ENCODE data around the gene UBQLN3.

Gene UBQLN3

DNA sequence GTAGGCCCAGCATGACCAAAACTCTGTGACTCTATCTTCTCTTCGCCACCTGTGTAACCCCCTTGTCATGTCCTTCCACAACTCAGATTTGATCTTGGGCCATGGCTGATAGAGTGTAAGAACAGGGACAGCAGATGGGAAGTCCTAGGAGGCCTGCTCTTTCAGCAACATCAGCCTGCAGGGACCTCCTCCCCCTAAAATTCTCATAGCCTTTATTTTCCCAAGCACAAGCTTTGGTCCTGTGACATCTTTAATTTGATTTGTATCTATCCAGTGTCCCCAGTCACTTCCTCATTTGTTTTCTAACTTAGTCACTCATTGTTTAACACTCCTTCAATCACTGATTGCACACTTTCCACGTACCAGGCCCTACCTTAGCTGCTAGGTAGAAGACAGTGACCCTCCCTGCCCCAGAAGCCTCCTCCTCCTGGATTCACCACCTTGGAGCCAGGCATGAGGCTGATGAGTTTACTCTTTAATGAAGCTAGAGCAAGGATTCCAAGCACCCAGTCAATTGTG lies 5.3 kb downstream of the UBQLN3 start:
- DNase-seq: no peak

DNA sequence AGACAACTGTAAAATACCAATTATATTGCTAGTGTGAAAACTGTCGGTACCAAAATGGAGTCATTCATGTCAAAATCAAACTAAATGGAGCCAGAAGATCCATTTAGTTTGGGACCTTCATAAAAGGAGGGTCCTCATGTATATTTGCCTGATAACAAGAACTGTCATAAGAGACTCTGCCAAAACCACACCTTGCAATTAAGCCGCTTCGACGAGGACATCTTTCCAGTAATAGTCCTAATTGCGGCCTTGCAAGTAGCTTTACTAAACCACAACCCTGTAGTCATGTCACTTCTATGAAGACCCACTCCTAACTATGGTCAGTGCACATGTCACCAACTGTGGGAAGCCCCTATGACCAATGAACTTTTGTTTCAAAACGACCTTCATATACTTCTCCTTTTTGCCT lies 9.4 kb downstream of the UBQLN3 start:
- no peak for DNase-seq

DNA sequence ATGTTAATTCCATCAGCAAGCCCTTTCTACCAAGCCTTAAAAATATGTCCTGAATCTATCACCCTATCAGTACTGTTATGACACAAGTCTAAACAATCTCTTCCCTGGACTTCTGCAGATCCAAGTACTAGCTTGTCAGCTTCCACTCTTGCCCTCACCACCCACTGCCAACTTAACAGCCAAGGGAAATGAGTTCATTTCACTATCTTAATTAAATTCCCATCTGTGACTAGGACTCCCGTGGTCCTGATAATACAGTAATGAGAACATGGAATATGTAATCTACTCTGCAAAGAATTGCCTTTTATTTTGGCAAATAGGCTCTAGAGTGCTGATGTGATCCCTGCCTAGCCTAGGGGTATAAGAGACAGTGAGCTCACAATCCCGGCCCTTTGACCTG lies 10.1 kb downstream of the UBQLN3 start:
- no peak for DNase-seq

DNA sequence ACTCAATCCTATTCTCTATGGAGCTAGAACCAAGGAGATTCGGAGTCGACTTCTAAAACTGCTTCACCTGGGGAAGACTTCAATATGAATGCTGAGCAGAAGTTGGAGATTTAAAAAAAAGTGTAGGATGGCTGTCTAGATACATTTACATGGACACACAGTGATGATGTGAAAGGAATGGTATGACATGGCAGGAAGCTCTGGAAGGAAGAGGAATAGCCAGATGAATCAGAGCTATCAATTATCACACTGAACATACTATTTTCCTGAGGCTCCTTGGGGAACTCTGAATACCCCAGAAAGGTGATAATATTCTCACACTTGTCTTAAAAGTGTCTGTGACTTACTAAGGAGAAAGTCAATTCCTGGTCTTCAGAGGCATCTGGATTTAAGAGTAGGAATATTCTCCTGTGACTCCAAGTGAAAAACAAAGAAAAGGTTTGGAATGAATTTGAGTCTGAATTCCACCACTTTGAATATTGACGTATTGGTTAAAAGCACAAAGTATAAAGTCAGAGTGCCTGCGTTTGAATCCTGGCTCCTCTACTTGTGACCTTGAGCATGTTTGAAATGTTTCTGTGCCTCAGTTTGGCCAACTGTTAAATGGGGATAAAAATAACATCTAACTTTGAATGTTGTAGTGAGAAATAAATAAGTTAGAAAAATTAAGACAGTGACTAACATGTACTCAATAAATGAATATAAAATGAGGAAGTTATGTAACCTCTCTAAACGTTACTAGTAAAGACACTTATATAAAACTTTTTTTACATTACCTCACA lies 20.0 kb downstream of the UBQLN3 start:
- DNase-seq: no peak

DNA sequence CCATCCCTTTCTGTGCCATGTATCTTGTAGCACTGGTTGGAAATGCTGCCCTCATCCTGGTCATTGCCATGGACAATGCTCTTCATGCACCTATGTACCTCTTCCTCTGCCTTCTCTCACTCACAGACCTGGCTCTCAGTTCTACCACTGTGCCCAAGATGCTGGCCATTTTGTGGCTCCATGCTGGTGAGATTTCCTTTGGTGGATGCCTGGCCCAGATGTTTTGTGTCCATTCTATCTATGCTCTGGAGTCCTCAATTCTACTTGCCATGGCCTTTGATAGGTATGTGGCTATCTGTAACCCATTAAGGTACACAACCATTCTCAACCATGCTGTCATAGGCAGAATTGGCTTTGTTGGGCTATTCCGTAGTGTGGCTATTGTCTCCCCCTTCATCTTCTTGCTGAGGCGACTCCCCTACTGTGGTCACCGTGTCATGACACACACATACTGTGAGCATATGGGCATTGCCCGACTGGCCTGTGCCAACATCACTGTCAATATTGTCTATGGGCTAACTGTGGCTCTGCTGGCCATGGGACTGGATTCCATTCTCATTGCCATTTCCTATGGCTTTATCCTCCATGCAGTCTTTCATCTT lies 20.9 kb downstream of the UBQLN3 start:
- no peak for DNase-seq

DNA sequence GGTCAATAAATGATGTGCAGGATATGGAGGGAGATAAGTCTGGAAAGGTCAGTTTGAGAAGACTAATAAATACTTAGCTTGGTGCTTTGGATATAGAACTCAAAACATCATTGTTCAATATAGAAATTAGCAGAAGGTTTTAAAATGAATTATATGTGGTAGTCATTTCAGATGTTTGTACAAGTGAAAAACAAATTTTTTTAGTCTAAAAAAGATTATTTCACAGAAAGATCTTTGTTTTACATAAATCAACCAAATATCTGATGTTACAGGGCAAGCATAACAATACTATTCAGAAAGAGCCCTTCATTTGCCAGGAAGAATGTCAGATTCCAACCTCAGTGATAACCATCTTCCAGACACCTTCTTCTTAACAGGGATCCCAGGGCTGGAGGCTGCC lies 21.4 kb downstream of the UBQLN3 start, which contains the start of gene OR52D1:
Gene OR52D1 (plus strand): TSS at position 301 of the 400 bp plus-strand sequence. CDS start 22 bp downstream, at position 323.
- no peak for DNase-seq

DNA sequence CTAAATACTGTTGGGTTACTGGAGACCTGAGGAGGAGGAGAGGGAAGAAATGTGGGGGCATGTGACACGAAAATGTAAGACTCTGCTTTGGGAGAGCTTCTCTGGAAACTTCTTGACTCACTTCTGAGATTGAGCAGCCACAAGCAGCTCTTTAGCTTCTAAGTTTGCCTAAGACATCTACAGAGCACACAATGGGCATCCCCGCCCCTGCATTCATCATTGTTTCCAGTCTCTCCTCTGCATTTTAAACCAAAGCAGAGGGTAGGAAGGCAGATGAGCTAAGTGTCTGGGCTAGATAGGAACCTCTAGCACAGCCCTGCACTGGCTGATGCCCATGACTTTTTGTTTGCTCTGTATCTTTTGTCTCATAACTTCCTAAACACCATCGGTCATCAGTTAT lies 23.3 kb downstream of the UBQLN3 start:
- DNase-seq: no peak

DNA sequence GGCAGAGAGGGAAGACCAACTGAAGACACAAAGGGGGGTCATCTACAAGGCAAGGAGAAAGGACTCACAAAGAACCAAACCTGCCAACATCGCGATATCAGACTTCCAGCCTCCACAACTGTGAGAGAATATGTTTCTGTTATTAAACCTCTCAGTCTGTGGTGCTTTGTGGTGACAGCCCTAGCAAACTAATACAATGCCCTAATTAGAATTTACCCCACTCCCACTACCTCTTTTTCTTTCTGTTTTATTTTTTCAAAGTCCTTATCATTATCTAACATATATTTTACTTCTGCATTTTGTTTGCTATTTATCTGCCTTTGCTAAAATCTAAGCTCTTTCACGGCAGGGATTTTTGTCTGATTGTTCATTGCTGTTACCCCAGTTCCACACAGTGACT lies 23.8 kb downstream of the UBQLN3 start:
- DNase-seq: no peak

DNA sequence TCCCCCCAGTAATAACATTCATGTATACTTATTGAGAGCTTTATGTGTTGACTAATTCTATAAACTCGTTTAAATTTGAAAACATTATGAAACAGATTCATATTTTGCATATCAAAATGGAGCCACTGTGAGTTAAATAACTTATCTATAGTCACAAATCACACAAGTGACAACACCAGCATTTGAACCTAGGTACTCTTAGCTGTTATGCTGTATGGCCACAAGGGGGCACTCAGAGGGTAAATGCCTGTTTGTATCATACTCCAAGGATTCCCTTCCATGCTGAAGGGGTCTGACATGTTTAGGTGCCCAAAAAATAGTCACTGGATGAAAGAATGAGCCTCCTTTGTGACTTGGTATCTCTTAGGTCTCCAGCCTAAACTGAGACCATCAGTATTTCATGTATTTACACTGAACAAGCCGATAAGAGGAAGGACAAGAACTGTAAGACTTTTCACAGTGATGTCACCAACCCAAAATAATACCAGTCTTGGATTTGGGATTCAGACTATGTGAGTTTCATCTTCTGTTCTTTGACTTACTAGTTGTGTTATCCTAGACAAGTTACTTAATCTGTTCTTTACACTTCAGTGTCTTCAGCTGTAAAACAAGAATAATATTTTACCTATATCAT lies 33.5 kb downstream of the UBQLN3 start:
- DNase-seq: no peak

DNA sequence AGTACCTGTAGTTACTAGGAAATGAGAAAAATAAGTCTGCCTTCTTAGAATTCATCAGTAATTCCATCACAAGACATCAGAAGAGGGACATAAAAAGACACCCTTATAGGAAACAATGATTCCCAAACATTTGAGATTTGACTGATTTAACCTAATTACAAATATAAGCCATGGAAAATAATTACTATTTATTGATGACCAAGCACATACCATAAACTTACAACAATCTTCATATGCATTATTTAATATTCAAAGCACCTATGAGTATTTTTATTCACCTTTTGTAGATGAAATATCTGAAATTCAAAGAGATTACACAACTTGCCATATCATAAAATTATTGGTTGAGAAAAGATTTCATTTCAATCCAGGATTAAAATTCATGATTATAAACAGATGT lies 35.8 kb downstream of the UBQLN3 start:
- DNase-seq: no peak

DNA sequence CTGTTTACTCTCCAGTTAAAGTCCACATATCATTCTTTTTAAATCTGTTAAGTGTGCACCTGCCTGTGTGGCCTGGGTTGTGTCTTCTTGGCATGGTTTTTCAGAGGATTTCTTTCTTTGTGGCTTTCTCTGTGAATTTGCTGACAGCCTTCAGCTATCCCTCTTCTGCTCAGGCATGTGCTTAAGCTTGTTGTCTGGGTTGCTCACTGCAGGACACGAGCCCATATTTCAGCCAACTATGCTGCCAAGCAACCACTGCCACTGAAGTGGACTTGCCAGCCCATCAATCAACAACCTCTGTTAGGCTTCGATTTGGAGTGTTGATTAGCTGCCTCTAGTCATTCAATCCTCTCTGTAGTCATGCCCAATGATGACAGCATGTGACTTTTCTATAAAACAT lies 42.2 kb downstream of the UBQLN3 start:
- DNase-seq: no peak

DNA sequence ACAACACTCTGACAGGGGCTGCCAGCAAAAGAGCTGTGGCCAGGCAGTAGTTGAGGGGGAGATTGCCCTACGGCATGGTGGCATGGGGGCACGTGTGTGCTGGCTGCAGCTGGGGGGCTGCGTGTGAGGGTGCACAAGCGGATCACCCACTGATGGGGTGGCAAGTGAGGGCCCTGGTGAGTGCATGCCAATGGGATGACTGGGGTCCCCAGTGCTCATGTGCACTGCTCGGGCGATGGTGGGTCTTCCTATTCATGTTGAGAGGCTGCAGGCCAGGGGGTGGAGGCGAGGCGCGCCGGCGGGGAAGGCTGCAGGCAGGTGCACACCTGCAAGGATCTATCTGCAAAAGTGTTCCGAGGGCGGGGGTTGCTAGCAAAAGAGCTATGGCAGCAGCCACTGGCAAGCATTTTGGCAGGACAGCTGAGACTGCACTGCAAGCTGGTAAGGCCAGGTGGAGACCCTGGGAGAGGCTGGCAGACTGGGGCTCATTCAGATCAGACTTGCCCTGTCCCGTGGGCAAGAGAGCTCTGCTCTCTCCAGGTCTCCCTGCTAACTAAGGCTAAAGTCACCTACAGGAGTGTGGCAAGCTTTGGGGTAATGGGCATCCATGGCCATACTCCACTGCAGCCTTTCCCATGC lies 48.7 kb downstream of the UBQLN3 start:
- DNase-seq: no peak
